Measurements from ENCODE around the gene RGL4.
"Not testable (repeated sequence)": the region's sequence is repeated elsewhere in the genome, so short reads cannot be mapped to it uniquely, and the experiment has no call there.

RGL4 gene

GRCh38 chr22:23690713-23691112 lies at the start of gene RGL4:
Gene RGL4, plus strand, starts transcription at chr22:23691013. Its CDS starts 1,018 bp downstream, at chr22:23692031.
- Histone ChIP-seq H3K9me3 (ENCODE audit: severe bottlenecking) (no peaks in the 10 kb centered on the region), H3K27me3 (ENCODE audit: insufficient read depth, low read depth, severe bottlenecking) (no peaks in the 10 kb centered on the region), H3K4me3 (ENCODE audit: low read depth, low read length) (no peak within 1 kb of the TSS), H3K36me3 (peaks cover 36% of the 10 kb centered on the region), H3K27ac (no peak within 1 kb of the TSS)
- no peak for DNase-seq
- no peak for TF ChIP-seq CTCF (IDR thresholded peaks at IDR 0.05; ENCODE audit: low read depth, low read length)

- DNase-seq; H3K27me3 ChIP-seq (ENCODE audit: insufficient read depth, low read depth, severe bottlenecking); H3K36me3 ChIP-seq; H3K27ac ChIP-seq; H3K4me3 ChIP-seq (ENCODE audit: low read depth, low read length); H3K9me3 ChIP-seq (ENCODE audit: severe bottlenecking): not testable (repeated sequence)
Measured at GRCh38 chr22:23646526-23646925, 44.3 kb upstream of the RGL4 start.

- Histone ChIP-seq H3K27ac (no peak overlapping the region), H3K36me3 (peaks cover 10% of the 10 kb centered on the region; the same call in 1 of the 2 replicates), H3K9me3 (ENCODE audit: severe bottlenecking) (no peaks in the 10 kb centered on the region), H3K27me3 (ENCODE audit: insufficient read depth, low read depth, severe bottlenecking) (no peaks in the 10 kb centered on the region), H3K4me3 (ENCODE audit: low read depth, low read length) (no peak overlapping the region)
- no peak for DNase-seq
- TF ChIP-seq CTCF (IDR thresholded peaks at IDR 0.05; ENCODE audit: low read depth, low read length), result no peak
Measured at GRCh38 chr22:23649071-23649501, 41.7 kb upstream of the RGL4 start.

GRCh38 chr22:23651676-23652075 lies 39.1 kb upstream of the RGL4 start:
- Histone ChIP-seq H3K27ac (no peak overlapping the region), H3K27me3 (ENCODE audit: insufficient read depth, low read depth, severe bottlenecking) (no peaks in the 10 kb centered on the region), H3K4me3 (ENCODE audit: low read depth, low read length) (no peak overlapping the region), H3K36me3 (peaks cover 10% of the 10 kb centered on the region; the same call in 1 of the 2 replicates), H3K9me3 (ENCODE audit: severe bottlenecking) (no peaks in the 10 kb centered on the region)
- no peak for DNase-seq
- TF ChIP-seq CTCF (IDR thresholded peaks at IDR 0.05; ENCODE audit: low read depth, low read length), result no peak

- H3K27ac ChIP-seq, result no peak overlapping the region
- DNase-seq, result no peak
- TF ChIP-seq CTCF (IDR thresholded peaks at IDR 0.05; ENCODE audit: low read depth, low read length), result no peak
- H3K4me3 ChIP-seq (ENCODE audit: low read depth, low read length), result no peak overlapping the region
- H3K36me3 ChIP-seq, result peaks cover 10% of the 10 kb centered on the region; the same call in 1 of the 2 replicates
- H3K27me3 ChIP-seq (ENCODE audit: insufficient read depth, low read depth, severe bottlenecking), result no peaks in the 10 kb centered on the region
- no peaks in the 10 kb centered on the region for H3K9me3 ChIP-seq (ENCODE audit: severe bottlenecking)
Measured at GRCh38 chr22:23652286-23652685, 38.5 kb upstream of the RGL4 start.

GRCh38 chr22:23652711-23653110 lies 38.1 kb upstream of the RGL4 start:
- TF ChIP-seq CTCF (IDR thresholded peaks at IDR 0.05; ENCODE audit: low read depth, low read length), result no peak
- Histone ChIP-seq H3K9me3 (ENCODE audit: severe bottlenecking) (no peaks in the 10 kb centered on the region), H3K27ac (no peak overlapping the region), H3K36me3 (peaks cover 10% of the 10 kb centered on the region; the same call in 1 of the 2 replicates), H3K4me3 (ENCODE audit: low read depth, low read length) (no peak overlapping the region), H3K27me3 (ENCODE audit: insufficient read depth, low read depth, severe bottlenecking) (no peaks in the 10 kb centered on the region)
- no peak for DNase-seq
